IMR-90 (cell line): ENCODE data around the gene PCDHGB5. TPM values are rescaled to one million over a fixed set of nuclear protein-coding genes. Genes with fewer than 3 reads are reported as not detected.
"Not testable (repeated sequence)": the region's sequence is repeated elsewhere in the genome, so short reads cannot be mapped to it uniquely, and the experiment has no call there.

Source experiments
- ATAC-seq: fragments of 200-7000 bp; cut with Tn5 transposase; 2 replicates; pipeline ENCODE4 v1.9.1; 2020; ENCODE audit warnings: low read depth, mild to moderate bottlenecking, moderate library complexity
- BruUV-seq: library from RNA; stranded (reverse); fragments of 400-500 nt; replicated peaks from 2 replicates; lab custom pipeline; 2021; lab: Mats Ljungman, UMichigan
- CTCF ChIA-PET: fragments of 300-600 bp; formaldehyde crosslinking; extraction: SDS; loops from one replicate; lab custom pipeline; 2021; ENCODE audit warnings: antibody characterized with exemption; lab: Yijun Ruan, JAX
- POLR2A ChIA-PET: fragments of 300-600 bp; sonication (Branson Sonifier 250); formaldehyde crosslinking; loops from one replicate; lab custom pipeline; 2022; ENCODE audit warnings: antibody characterized with exemption; ENCODE audit not compliant: unreplicated experiment; lab: Charles Lee
- DNase-seq: peaks from one replicate; pipeline ENCODE4 v3.0.0; 2013
- H2AFZ ChIP-seq: replicated peaks from 2 replicates; pipeline ENCODE3; 2013; ENCODE audit warnings: low read length, mild to moderate bottlenecking; ENCODE audit not compliant: poor library complexity
- H2AK5ac ChIP-seq: 2 replicates; pipeline ENCODE4 v1.6.1; 2013; ENCODE audit warnings: low read depth, low read length, inconsistent platforms
- H2AK9ac ChIP-seq: replicated peaks from 2 replicates; pipeline ENCODE3; 2013; ENCODE audit warnings: mild to moderate bottlenecking, low read depth, low read length, moderate library complexity; ENCODE audit not compliant: poor library complexity
- H2BK120ac ChIP-seq: 2 replicates; pipeline ENCODE4 v1.6.1; 2013; ENCODE audit warnings: low read depth, low read length, inconsistent platforms
- H2BK15ac ChIP-seq: 3 replicates; pipeline ENCODE4 v1.6.1; 2013; ENCODE audit warnings: low read depth, low read length, inconsistent platforms
- H2BK20ac ChIP-seq: 2 replicates; pipeline ENCODE4 v1.6.1; 2013; ENCODE audit warnings: low read depth, mild to moderate bottlenecking, inconsistent platforms, low read length, moderate library complexity
- H2BK5ac ChIP-seq: 2 replicates; pipeline ENCODE4 v1.6.1; 2013; ENCODE audit warnings: mild to moderate bottlenecking, low read depth, low read length, inconsistent platforms; ENCODE audit not compliant: poor library complexity, severe bottlenecking
- H3K14ac ChIP-seq: replicated peaks from 2 replicates; pipeline ENCODE4 v1.6.1; 2013; ENCODE audit warnings: low read depth, low read length, inconsistent platforms
- H3K18ac ChIP-seq: 2 replicates; pipeline ENCODE4 v1.6.1; 2013; ENCODE audit warnings: low read depth, low read length, control low read depth
- H3K23ac ChIP-seq: 2 replicates; pipeline ENCODE4 v1.6.1; 2013; ENCODE audit warnings: low read depth, low read length, inconsistent platforms
- H3K27ac ChIP-seq: 2 replicates; pipeline ENCODE4 v1.5.1; 2013; ENCODE audit warnings: mild to moderate bottlenecking, control low read depth, low read length; ENCODE audit not compliant: insufficient read depth
- H3K27me3 ChIP-seq: 2 replicates; pipeline ENCODE4 v1.6.1; 2013; ENCODE audit warnings: low read length; ENCODE audit not compliant: control insufficient read depth, insufficient read depth
- H3K36me3 ChIP-seq: 2 replicates; pipeline ENCODE4 v1.6.1; 2013; ENCODE audit warnings: low read length, mixed read lengths; ENCODE audit not compliant: control insufficient read depth, insufficient read depth
- H3K4ac ChIP-seq: 2 replicates; pipeline ENCODE4 v1.6.1; 2013; ENCODE audit warnings: low read depth, low read length, inconsistent platforms
- H3K4me1 ChIP-seq: 2 replicates; pipeline ENCODE4 v1.6.1; 2013; ENCODE audit warnings: low read length, mixed read lengths; ENCODE audit not compliant: control insufficient read depth, insufficient read depth
- H3K4me2 ChIP-seq: 2 replicates; pipeline ENCODE4 v1.6.1; 2013; ENCODE audit warnings: low read depth, mild to moderate bottlenecking, control low read depth, low read length, moderate library complexity
- H3K4me3 ChIP-seq: 2 replicates; pipeline ENCODE4 v1.5.1; 2013; ENCODE audit warnings: low read depth, mild to moderate bottlenecking, control low read depth, low read length, moderate library complexity; ENCODE audit not compliant: insufficient read depth
- H3K56ac ChIP-seq: 2 replicates; pipeline ENCODE4 v1.6.1; 2013; ENCODE audit warnings: low read length, inconsistent platforms; ENCODE audit not compliant: insufficient read depth; ENCODE audit errors: extremely low read depth
- H3K79me1 ChIP-seq, 2 experiments: 2 replicates each; pipeline ENCODE4 v1.6.1; 2013; ENCODE audit warnings: low read length in 2 of 2, inconsistent platforms in 1 of 2, low read depth in 1 of 2
- H3K9ac ChIP-seq: 2 replicates; pipeline ENCODE4 v1.6.1; 2013; ENCODE audit warnings: low read depth, low read length, control low read depth
- H3K9me1 ChIP-seq: 2 replicates; pipeline ENCODE4 v1.6.1; 2013; ENCODE audit warnings: low read length, inconsistent platforms; ENCODE audit not compliant: insufficient read depth
- H3K9me3 ChIP-seq: 2 replicates; pipeline ENCODE4 v1.6.1; 2013; ENCODE audit warnings: low read length; ENCODE audit not compliant: control insufficient read depth, insufficient read depth
- H4K20me1 ChIP-seq: 2 replicates; pipeline ENCODE4 v1.6.1; 2013; ENCODE audit warnings: low read length, inconsistent platforms; ENCODE audit not compliant: insufficient read depth
- H4K5ac ChIP-seq: 2 replicates; pipeline ENCODE4 v1.6.1; 2013; ENCODE audit warnings: mild to moderate bottlenecking, low read depth, low read length, control low read depth
- H4K8ac ChIP-seq, 2 experiments: 2 replicates each; pipeline ENCODE4 v1.6.1; 2013; ENCODE audit warnings: low read depth in 2 of 2, low read length in 2 of 2, control low read depth in 1 of 2, inconsistent platforms in 1 of 2
- H4K91ac ChIP-seq: 2 replicates; pipeline ENCODE4 v1.6.1; 2013; ENCODE audit warnings: low read depth, low read length, inconsistent platforms; ENCODE audit not compliant: insufficient read depth
- WGBS, 2 experiments: methylation state at CpG; one replicate each; pipeline versions ENCODE4 v1.1.5 to v1.1.7; 2013; ENCODE audit warnings: missing lambda C conversion rate in 2 of 2; ENCODE audit not compliant: insufficient read length in 1 of 2; ENCODE audit errors: extremely low coverage in 2 of 2; 5-methylcytosine and 5-hydroxymethylcytosine counted together
- dilution Hi-C: fragments of 300-500 bp; cut with HindIII; formaldehyde crosslinking; loops from one replicate; pipeline ENCODE4 v1.14.3; 2018; ENCODE audit warnings: low sequenced_read_pairs; ENCODE audit not compliant: unreplicated experiment
- in situ Hi-C: fragments of 300-500 bp; cut with MboI; formaldehyde crosslinking; loops from 3 replicates; pipeline ENCODE4 v1.14.3; 2019; ENCODE audit warnings: low sequenced_read_pairs, inconsistent platforms, mixed read lengths
- intact Hi-C: fragments of 100-400 bp; cut with micrococcal nuclease; formaldehyde crosslinking; loops from 2 replicates; pipeline ENCODE4 v1.10.0; 2022
- polyA plus RNA-seq, 3 experiments: library from polyadenylated mRNA; depleted of rRNA; stranded (reverse); fragments of >200 nt; gene quantifications; 2 replicates each; pipeline ENCODE4 v1.2.3, GENCODE V29; 2012; ENCODE audit warnings: low replicate concordance in 1 of 3
- total RNA-seq: library from RNA; depleted of rRNA; stranded (reverse); fragments of >200 nt; gene quantifications from 2 replicates; pipeline ENCODE4 v1.2.3, GENCODE V29; 2012

PCDHGB5 gene
- total and polyA plus RNA-seq, 2 of the 4 experiments (the other 2 are of a cell fraction) = 17.2 to 20.0 TPM

GRCh38 chr5:141414548-141415274 lies 17.0 kb downstream of the PCDHGB5 start:
- ATAC-seq, H3K14ac ChIP-seq, H2BK15ac ChIP-seq, POLR2A ChIA-PET, H3K4me2 ChIP-seq, H2AFZ ChIP-seq, H3K23ac ChIP-seq, H2BK5ac ChIP-seq, DNase-seq, H3K18ac ChIP-seq, H2AK5ac ChIP-seq, dilution Hi-C loops, H3K4me1 ChIP-seq, H2BK120ac ChIP-seq, H3K4ac ChIP-seq, H4K8ac ChIP-seq, H3K9me1 ChIP-seq, H3K9ac ChIP-seq, H3K27me3 ChIP-seq, H3K4me3 ChIP-seq, H2BK20ac ChIP-seq, BruUV-seq, H3K27ac ChIP-seq, H4K20me1 ChIP-seq, H4K91ac ChIP-seq, H3K56ac ChIP-seq, H2AK9ac ChIP-seq, H4K5ac ChIP-seq: not testable (repeated sequence)
- CTCF ChIA-PET = interaction anchor here (2.6 kb wide), 1 partner anchor 144 kb away, joined by 25 read pairs; no protein-coding TSS in a partner anchor
- intact Hi-C loops (loop anchor here (5.0 kb wide), 2 partner anchors 63 to 87 kb away; partner anchors contain the start of gene PCDHGC3), in situ Hi-C loops (loop anchor here (5.0 kb wide), 1 partner anchor 148 kb away; no protein-coding TSS in a partner anchor)
- WGBS, 2 experiments = 49% methylated on average over 11 of the region's 46 CpGs; no CpG with 5 or more reads in 1 of the 2 experiments
- H3K9me3 ChIP-seq = peaks cover 50% of the 10 kb centered on the region
- peaks cover 11 to 16% of the 10 kb centered on the region in 2 experiments for H3K79me1 ChIP-seq
- H3K36me3 ChIP-seq = peaks cover 17% of the 10 kb centered on the region

- H3K27ac ChIP-seq, H2BK5ac ChIP-seq, H3K4me1 ChIP-seq, POLR2A ChIA-PET, H3K4ac ChIP-seq, H4K8ac ChIP-seq, ATAC-seq, H2AFZ ChIP-seq, H3K14ac ChIP-seq, H4K5ac ChIP-seq, CTCF ChIA-PET, H4K20me1 ChIP-seq, dilution Hi-C loops, H3K9me1 ChIP-seq, DNase-seq, BruUV-seq, H3K4me2 ChIP-seq, H3K9ac ChIP-seq, H3K23ac ChIP-seq, H3K18ac ChIP-seq, H3K27me3 ChIP-seq, H3K56ac ChIP-seq, H2AK9ac ChIP-seq, H4K91ac ChIP-seq, H2BK120ac ChIP-seq, H2BK20ac ChIP-seq, H2BK15ac ChIP-seq, H2AK5ac ChIP-seq, H3K4me3 ChIP-seq: not testable (repeated sequence)
- intact Hi-C loops = loop anchor here (5.0 kb wide), 1 partner anchor 62 kb away; the partner anchor contains the start of gene PCDHGC3
- 57% methylated on average over 8 of the region's 24 CpGs; no CpG with 5 or more reads in 1 of the 2 experiments for WGBS, 2 experiments
- Histone ChIP-seq H3K36me3 (peaks cover 17% of the 10 kb centered on the region), H3K9me3 (peaks cover 48% of the 10 kb centered on the region), H3K79me1 (peaks cover 11 to 16% of the 10 kb centered on the region in 2 experiments)
- in situ Hi-C loops = loop anchor here (5.0 kb wide), 1 partner anchor 147 kb away; no protein-coding TSS in a partner anchor
These were observed 17.5 kb downstream of the PCDHGB5 start for GRCh38 chr5:141415275-141415618.
